HS-5 (cell line): ENCODE measurements around the gene TMEM229B.

Experiments used
- DNase-seq: peaks from one replicate; pipeline ENCODE4 v3.0.0-alpha.2; 2012; ENCODE audit warnings: low read depth

TMEM229B gene

GRCh38 chr14:67485501-67486095 lies 2.9 kb downstream of the TMEM229B start:
- no peak for DNase-seq

- DNase-seq = no peak
These were observed 4.8 kb downstream of the TMEM229B start for GRCh38 chr14:67483579-67484285.

DNA sequence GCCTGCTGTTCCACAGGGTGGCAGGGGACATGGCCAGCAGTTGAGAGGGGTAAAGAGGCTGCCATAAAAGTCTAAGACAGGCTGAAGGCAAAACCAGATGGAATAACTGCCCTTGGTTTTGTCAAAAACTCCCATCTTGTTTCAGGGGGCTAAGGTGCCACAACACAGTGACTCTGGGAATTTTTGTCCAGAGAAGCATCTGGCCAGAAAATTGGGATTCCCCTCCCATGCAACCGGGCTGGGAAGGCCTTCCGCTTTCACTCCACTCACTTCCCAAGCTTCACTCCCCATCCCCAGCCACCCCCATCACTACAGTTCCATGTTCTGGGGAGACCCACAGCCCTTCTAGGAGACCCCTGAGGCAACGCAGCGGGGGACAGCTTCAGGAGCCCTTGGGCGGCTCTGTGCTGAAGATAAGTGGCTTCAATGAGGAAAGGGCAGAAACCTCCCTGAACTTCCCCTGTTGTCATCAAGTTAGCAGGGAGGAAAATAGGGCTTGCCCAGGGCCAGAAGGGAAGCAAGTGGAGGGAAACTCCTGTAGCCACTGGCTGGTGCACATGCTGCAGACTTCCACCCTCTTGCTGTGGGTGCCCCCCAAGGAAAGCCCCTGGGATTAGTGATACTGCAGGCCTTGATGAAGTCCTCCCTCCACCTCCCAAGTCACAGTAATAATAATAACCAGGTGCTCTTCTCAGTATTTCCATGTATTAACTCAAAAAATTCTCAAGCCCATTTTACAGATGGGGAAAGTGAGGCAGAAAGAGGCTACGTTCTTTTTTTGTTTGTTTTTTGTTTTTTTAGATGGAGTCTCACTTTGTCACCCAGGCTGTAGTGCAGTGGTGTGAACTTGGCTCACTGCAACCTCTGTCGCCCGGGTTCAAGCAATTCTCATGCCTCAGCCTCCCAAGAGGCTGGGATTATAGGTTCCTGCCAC lies 6.0 kb downstream of the TMEM229B start:
- no peak for DNase-seq

- no peak for DNase-seq
These were observed 8.5 kb downstream of the TMEM229B start for GRCh38 chr14:67480011-67480410.

DNA sequence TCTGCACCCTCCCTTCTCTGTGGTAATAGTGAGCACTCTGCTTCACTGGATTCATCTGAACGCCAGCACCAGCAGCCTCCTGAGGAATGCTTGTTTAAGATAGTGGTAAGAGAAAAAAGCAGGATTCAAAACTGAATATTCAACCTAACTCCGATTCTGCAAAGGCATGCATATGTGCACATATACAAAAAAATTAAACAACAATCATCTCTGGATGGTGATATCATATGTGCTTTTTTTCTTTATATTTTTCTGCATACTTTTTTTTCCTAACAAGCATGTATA lies 9.8 kb downstream of the TMEM229B start:
- DNase-seq = no peak

DNA sequence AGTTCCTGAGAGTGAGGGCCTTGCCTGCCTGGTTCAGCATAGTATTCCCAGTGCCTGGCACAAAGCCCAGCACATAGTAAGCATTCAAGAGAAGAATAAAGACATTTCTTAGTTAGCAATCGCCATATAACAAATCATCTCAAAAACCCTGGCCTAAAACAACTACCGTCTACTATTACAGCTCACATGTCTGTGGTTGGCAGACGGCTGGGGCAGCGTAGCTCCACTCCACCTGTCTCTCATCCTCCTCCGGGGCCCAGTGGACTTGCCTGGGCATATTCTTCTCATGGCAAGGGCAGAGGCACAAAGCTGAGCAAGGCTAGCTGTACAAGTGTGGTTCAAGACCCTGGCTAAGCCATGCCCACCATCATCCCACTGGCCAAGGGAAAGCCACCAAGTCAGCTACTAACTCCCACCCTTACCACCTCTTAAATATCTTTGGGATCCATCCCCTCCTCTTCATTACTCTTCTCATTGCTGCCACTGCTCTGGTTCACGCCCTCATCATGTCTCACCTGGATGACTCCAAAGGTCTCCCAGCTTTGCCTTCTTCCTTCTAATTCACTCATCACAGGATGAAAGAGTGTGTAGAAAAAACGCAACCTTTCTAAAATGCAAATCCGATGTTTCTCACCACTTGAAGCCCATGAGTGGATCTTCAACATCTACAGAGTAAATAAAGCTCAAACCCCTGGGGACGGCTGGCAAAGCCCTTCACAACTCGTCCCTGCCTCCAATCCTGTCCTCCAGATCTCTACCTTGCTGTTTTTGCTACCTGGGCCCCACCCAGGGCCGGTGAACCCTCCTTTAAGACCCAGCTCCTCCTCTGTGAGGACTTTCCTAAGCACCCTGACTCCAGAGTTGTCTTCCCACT lies 10.4 kb downstream of the TMEM229B start:
- no peak for DNase-seq

- no peak for DNase-seq
These were observed 14.2 kb downstream of the TMEM229B start for GRCh38 chr14:67474366-67474765.

DNA sequence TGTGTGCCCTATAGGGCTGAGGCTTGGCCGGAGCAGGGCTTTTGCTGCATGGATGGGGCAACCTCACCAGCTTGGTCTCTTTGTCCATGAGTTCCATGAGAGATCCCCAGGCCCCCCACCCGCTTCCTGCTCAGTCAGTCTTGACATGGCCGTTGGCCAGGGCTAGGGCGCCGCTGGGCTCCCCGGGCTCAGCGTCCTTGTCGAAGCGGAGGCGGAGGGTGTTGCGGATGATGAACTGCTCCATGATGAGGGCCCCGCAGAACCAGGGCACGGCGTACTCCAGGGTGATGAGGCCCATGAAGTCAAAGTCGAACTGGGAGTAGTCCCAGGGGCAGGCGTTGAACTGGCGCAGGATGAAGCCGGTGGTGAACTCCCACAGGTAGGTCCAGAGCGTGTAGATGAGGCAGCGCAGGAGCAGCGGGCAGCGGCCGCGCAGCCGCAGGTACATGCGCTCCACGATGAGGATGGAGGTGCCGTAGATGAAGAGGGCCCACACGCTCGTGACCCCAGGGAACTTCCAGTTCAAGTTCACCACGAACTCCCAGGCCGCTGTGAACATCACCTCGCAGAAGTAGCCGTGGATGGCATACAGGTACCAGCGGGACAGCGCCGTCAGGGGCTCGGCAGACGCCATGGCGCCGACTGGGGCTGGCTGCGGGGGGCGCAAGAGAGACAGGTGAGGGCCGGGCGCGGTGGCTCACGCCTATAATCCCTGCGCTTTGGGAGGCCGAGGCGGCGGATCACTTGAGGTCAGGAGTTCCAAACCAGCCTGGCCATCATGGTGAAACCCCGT lies 15.0 kb downstream of the TMEM229B start:
- no peak for DNase-seq

- no peak for DNase-seq
These were observed 15.8 kb downstream of the TMEM229B start for GRCh38 chr14:67472726-67473125.

DNA sequence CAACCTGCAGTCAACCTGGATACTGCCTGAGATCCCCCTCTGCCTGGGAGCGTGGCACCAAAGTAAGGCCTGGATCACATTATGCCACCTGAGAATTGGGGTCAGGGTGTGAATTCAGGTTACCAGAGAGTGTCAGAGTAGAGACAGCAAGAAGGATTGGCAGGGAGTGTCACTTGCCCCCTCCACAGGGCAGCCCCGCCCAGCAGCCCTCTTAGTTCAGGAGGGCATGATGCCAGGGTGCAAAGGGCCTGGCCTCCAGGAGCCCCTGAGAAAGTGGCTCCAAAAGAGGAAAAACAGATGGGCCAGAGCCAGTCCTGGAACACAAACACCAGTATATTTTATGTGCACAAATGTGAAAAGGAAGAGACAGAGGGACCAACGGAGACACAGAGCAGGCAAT lies 18.6 kb downstream of the TMEM229B start:
- DNase-seq = no peak

DNA sequence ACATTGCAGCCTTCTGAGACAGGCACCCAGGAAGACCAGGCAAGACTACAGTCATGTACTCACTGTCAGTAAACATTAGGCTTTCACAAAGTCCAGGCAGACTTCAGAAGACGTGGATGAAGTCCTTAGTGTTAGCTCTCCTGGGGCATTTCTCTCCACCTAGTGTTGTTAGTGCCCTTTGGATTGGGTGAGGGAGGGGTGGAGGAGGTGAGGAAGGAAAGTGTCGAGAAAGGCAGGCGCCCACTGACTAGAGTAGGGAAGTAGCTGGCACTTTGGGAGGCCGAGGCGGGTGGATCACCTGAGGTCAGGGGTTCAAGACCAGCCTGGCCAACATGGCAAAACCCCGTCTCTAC lies 20.2 kb downstream of the TMEM229B start:
- no peak for DNase-seq

DNA sequence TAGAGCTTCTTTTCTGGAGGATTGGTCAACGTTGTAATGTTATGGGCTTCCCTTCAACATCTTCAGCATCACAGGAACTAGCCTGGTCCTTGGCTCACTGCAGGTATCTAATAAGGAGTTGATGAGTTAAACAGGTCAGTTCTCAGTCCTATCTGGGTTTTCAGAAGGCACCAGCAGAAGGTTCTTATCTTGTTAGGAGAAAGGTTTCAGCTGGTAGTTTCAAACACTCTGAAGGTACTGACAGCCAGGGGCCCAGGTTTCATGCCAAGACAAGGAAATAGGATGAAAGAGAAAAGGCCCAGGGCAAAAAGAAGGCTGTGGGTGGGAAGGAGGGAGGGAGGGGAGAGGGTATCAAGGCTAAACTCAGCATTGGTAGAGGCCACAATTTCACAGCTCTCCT lies 21.4 kb downstream of the TMEM229B start:
- DNase-seq = no peak

DNA sequence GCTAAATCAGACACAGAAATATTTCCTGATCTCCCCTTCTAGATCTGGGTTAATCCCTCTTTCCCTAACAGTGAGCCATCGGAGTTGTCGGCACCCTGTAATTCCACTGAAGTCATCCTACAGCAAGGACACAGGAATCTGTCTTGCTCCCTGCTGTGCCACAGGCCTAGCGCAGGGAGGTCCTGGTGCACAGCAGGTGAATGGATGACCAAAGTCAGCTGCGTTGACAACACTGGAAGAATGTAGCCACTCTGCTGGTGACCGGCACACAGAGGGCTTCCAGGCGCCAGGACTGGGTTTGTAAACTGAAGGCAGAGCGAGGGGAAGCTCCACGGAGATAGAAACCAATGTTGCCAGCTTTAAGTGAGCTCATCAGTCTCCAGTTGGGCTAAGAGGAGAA lies 23.6 kb downstream of the TMEM229B start:
- no peak for DNase-seq

- no peak for DNase-seq
These were observed 24.1 kb downstream of the TMEM229B start for GRCh38 chr14:67464377-67464776.

GRCh38 chr14:67463900-67464299 lies 24.6 kb downstream of the TMEM229B start:
- DNase-seq = no peak

DNA sequence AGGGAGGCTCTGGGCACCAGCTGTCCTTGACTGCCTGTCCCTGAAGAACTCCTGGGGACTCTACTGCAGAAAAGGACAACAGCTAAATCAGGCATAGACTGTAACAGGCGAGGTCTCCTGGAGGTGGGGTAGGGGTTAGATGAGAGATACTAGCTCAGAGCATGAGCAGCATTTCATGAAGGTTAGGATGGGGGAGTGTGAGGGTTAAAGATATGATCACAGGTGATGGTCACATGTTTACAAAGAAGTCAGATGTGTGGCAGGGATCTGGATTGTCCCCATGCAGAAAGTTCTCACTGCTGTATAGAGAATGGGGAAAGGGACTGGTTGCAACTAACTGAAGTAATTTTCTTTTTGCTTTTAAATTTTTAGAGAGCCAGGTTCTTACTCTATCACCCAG lies 26.5 kb downstream of the TMEM229B start:
- DNase-seq = no peak

- DNase-seq = no peak
These were observed 27.1 kb downstream of the TMEM229B start for GRCh38 chr14:67461341-67461985.

DNA sequence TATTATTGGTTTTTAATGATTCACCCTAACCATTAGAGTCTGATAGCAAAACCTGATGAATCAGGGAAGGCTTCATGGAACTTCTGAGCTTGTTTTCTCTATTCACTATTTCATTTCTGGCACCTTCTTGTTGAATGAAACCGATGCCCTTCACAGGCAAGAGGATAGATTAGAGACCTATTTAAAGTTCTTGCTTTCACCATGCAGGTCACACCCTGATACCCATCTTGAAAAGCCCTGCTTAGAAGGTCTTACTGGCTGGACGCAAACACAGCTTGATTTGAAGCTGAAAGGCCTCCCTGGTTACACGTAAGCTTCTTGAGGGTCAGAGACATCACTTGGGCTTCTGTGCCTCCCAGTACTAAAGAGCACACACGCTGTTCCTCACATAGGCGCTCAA lies 29.2 kb downstream of the TMEM229B start:
- DNase-seq = no peak

DNA sequence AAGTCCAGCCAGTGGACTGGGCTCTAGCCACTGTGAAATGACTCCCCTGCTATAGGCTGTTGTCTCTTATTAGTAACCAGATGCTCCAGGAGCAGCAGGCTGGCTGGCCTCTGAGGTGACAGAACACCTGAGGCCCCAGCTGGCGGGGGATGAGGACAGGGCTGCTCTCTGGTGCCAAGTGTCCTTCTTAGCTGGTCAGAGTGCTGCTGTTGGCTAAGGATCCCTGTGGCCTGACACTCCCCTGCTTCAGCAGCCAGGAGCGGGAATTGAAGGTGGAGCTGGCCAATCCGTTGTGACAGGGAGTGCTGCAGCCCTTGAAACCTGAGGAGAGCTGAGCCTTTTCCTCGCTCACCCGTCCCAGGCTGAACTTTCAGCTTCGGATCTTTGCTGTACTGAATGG lies 30.7 kb downstream of the TMEM229B start:
- DNase-seq = no peak

- no peak for DNase-seq
These were observed 31.8 kb downstream of the TMEM229B start for GRCh38 chr14:67456732-67457131.
